BJ (cell line): ENCODE measurements around the gene RAD18. TPM values are rescaled to one million over a fixed set of nuclear protein-coding genes. Genes with fewer than 3 reads are reported as not detected.
A peak's percentile ranks its signal among the peaks of the same experiment; 100 is the strongest.

Source experiments
- CTCF ChIA-PET: fragments of 350-600 bp; formaldehyde crosslinking; extraction: SDS; loops from one replicate; lab custom pipeline; 2021; ENCODE audit warnings: antibody characterized with exemption, inconsistent platforms; lab: Yijun Ruan, JAX
- POLR2A ChIA-PET: fragments of 300-600 bp; sonication (Branson Sonifier 250); formaldehyde crosslinking; extraction: SDS; loops from one replicate; lab custom pipeline; 2021; ENCODE audit warnings: antibody characterized with exemption; lab: Charles Lee
- DNase-seq: peaks from one replicate; pipeline ENCODE4 v3.0.0-alpha.2; 2011; ENCODE audit warnings: low read depth
- H3K27me3 ChIP-seq: 2 replicates; pipeline ENCODE4 v1.6.0; 2011; ENCODE audit warnings: low read length; ENCODE audit not compliant: control insufficient read depth, insufficient read depth
- H3K36me3 ChIP-seq: 2 replicates; pipeline ENCODE4 v1.5.1; 2011; ENCODE audit warnings: low read length; ENCODE audit not compliant: control insufficient read depth, insufficient read depth
- H3K4me3 ChIP-seq: 2 replicates; pipeline ENCODE4 v1.5.1; 2011; ENCODE audit warnings: low read depth, mild to moderate bottlenecking, control low read depth, low read length
- polyA plus RNA-seq: library from polyadenylated mRNA; depleted of rRNA; stranded (reverse); fragments of >200 nt; gene quantifications from 2 replicates; pipeline ENCODE4 v1.2.3, GENCODE V29; 2011
- TF ChIP-seq, protein P1 (sequence below): IDR thresholded peaks from 2 replicates; pipeline ENCODE4 v1.5.1; 2011; ENCODE audit warnings: low read depth, mild to moderate bottlenecking, control low read depth, inconsistent platforms, low read length, moderate library complexity; ENCODE audit not compliant: insufficient read depth

Gene RAD18
- polyA plus RNA-seq, 1 experiment = 13.8 TPM

DNA sequence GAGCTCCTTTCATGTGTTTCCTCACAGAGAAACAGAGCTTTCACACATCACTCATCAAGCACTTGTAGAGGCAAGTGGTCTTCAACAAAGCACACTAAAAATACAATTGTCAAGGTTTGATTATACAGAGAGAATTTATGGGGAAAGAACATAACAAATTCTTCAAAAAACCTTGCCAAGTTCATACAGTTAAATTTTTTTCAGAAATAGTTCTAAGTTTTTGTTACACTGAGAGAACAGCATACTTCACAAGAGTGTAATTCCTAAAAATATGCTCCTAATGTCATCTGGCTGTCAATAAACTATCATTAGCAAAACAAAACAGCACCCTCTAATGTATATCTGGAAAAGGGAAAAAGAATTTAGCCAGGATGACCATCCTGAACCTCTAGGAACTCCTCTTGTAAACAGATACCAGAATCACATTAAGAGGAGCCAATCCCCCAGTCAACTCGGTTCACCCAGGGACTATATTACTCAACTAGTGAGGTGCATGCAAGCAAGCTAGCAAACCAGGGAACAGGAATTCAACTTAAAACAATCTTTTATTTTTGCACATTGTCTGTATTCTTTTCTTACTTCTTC lies 63.3 kb downstream of the RAD18 start:
- ChIA-PET POLR2A (interaction anchor here (0.6 to 1.1 kb wide), 2 partner anchors 14 to 44 kb away, joined by 3 to 5 read pairs; no protein-coding TSS in a partner anchor), CTCF (interaction anchor here (0.7 to 5.5 kb wide), 3 partner anchors 37 to 135 kb away, joined by 3 to 26 read pairs (median 4); partner anchors contain the start of gene OXTR)
- DNase-seq = no peak
- no peak overlapping the region for H3K4me3 ChIP-seq
- no peaks in the 10 kb centered on the region for H3K36me3 ChIP-seq
- no peaks in the 10 kb centered on the region for H3K27me3 ChIP-seq
- TF ChIP-seq, protein P1, sequence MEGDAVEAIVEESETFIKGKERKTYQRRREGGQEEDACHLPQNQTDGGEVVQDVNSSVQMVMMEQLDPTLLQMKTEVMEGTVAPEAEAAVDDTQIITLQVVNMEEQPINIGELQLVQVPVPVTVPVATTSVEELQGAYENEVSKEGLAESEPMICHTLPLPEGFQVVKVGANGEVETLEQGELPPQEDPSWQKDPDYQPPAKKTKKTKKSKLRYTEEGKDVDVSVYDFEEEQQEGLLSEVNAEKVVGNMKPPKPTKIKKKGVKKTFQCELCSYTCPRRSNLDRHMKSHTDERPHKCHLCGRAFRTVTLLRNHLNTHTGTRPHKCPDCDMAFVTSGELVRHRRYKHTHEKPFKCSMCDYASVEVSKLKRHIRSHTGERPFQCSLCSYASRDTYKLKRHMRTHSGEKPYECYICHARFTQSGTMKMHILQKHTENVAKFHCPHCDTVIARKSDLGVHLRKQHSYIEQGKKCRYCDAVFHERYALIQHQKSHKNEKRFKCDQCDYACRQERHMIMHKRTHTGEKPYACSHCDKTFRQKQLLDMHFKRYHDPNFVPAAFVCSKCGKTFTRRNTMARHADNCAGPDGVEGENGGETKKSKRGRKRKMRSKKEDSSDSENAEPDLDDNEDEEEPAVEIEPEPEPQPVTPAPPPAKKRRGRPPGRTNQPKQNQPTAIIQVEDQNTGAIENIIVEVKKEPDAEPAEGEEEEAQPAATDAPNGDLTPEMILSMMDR = peak; percentile 20; the same call in 1 of the 2 replicates

DNA sequence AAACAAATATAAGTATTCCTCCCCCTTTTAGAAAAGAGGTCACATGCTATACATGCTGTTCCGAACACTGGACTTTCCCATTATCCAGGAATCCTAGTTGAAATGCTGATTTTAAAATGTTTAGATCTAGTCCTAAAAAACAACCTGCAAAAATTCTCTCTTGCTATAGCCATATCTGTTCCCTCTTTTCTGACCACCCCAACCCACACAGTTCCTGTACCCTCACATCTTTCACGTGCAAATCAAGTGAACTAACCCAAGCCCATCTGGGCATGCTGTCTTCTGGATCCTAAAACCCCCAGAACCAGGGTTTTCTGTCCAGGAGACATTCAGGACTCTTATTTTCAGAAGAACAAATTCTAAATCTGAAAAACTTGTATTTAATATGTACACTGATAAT lies 67.4 kb downstream of the RAD18 start:
- Histone ChIP-seq H3K27me3 (no peaks in the 10 kb centered on the region), H3K4me3 (no peak overlapping the region), H3K36me3 (no peaks in the 10 kb centered on the region)
- no peak for DNase-seq
- TF ChIP-seq, protein P1 = no peak
- ChIA-PET CTCF (interaction anchor here (1.3 kb wide), 1 partner anchor 127 kb away, joined by 4 read pairs; the partner anchor contains the start of gene OXTR), POLR2A (no interaction called here)

DNA sequence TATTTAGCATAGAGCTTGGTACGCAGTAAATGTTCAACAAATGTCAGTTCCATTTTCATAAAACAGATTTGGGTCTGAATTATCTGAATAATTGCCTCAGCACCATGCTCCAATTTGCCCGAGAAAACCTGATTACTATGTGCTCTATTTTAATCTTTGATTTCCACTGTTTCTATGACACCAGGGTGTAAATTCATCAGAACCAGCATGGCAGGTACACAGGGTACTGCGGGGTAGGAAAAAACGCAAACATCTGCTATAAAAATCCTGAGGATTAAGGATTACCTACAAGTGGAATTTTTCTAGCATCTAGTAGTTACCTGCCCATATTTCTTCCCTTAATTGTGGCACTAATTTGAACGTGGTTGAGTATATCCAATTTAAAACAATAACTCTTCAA lies 70.3 kb downstream of the RAD18 start:
- TF ChIP-seq, protein P1 = no peak
- DNase-seq = no peak
- H3K4me3 ChIP-seq = no peak overlapping the region
- ChIA-PET POLR2A (interaction anchor here (1.3 kb wide), 1 partner anchor 41 kb away, joined by 6 read pairs; no protein-coding TSS in a partner anchor), CTCF (interaction anchor here (0.7 to 10.2 kb wide), 6 partner anchors 13 to 1299 kb away, joined by 3 to 89 read pairs (median 4); partner anchors contain the start of gene OXTR)
- H3K27me3 ChIP-seq = no peaks in the 10 kb centered on the region
- no peaks in the 10 kb centered on the region for H3K36me3 ChIP-seq

DNA sequence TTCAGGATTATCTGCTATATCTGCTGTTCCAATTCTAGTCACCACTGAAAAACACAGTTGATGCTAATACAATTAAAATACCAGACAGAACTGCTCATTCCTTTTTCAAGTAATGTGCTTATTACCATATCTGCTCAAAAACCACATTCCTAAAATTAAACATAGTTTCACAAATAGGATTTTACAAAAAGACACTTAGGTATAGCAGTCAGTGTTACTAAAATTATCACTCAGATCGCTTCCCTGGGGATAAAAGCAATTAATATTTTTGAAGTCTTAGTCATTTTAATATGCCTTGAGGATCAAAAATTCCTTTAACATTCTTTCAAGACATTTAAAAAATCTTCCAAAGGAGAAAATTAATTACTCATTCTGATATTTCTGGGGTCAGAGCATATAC lies 71.5 kb downstream of the RAD18 start:
- CTCF ChIA-PET = interaction anchor here (0.9 to 10.2 kb wide), 5 partner anchors 34 to 125 kb away, joined by 3 to 89 read pairs (median 3); partner anchors contain the start of gene OXTR
- peak; percentile 67 for DNase-seq
- POLR2A ChIA-PET = interaction anchor here (0.5 to 1.3 kb wide), 3 partner anchors 40 to 126 kb away, joined by 3 to 6 read pairs (median 3); no protein-coding TSS in a partner anchor

DNA sequence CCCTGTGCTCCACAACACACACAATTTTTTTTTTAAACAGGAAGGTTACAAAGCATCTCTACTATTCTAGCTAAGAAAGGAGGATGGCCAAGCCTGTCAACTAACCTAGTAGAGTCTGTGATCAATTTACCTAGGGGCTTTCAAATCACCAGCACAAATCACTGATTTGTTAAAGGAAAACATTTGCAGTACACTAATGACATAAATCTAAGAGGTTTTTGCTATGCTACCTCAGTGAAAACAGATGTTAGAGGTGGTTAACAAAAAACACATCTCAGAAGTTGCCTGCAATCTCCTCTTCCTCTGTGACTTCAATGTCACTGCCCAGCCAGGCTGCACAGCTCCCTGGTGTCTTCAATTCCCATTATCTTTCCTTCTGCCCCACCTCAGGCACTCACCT lies 72.0 kb downstream of the RAD18 start:
- TF ChIP-seq, protein P1 = no peak
- H3K4me3 ChIP-seq = no peak overlapping the region
- H3K27me3 ChIP-seq = no peaks in the 10 kb centered on the region
- CTCF ChIA-PET = interaction anchor here (0.6 to 10.2 kb wide), 6 partner anchors 40 to 125 kb away, joined by 3 to 89 read pairs (median 3); partner anchors contain the start of gene OXTR
- POLR2A ChIA-PET = interaction anchor here (1.1 to 1.3 kb wide), 3 partner anchors 16 to 389 kb away, joined by 3 to 6 read pairs (median 4); partner anchors contain the start of gene LMCD1
- no peak for DNase-seq
- H3K36me3 ChIP-seq = no peaks in the 10 kb centered on the region

More for the DNA sequence above, 71.5 kb downstream of the RAD18 start:
- TF ChIP-seq, protein P1 = no peak
- no peaks in the 10 kb centered on the region for H3K27me3 ChIP-seq
- no peak overlapping the region for H3K4me3 ChIP-seq
- H3K36me3 ChIP-seq = no peaks in the 10 kb centered on the region
